Measurements from ENCODE around the gene ODAD2.
"Not testable (repeated sequence)": the region's sequence is repeated elsewhere in the genome, so short reads cannot be mapped to it uniquely, and the experiment has no call there.

Gene ODAD2

GRCh38 chr10:27982875-27983543 is 15.9 kb downstream of the ODAD2 start:
- Histone ChIP-seq H3K4me3 (replicated peaks; ENCODE audit: insufficient read depth, low read length) (no peak overlapping the region), H3K27ac (replicated peaks) (no peak overlapping the region), H3K27me3 (ENCODE audit: insufficient read depth, poor library complexity, severe bottlenecking) (no peaks in the 10 kb centered on the region)
- TF ChIP-seq REST (IDR thresholded peaks at IDR 0.05; ENCODE audit: insufficient replicate concordance, low read depth) (no peak), CTCF (IDR thresholded peaks at IDR 0.05; ENCODE audit: insufficient read depth, low read length) (no peak), POLR2AphosphoS5 (IDR thresholded peaks at IDR 0.05; ENCODE audit: low read depth) (no peak), GABPA (IDR thresholded peaks at IDR 0.05; ENCODE audit: low read depth) (no peak), SPI1 (IDR thresholded peaks at IDR 0.05; ENCODE audit: borderline replicate concordance, low read depth) (no peak)
- no peak for DNase-seq (ENCODE audit: low read depth in 1 of 2, low spot score in 1 of 2)

GRCh38 chr10:27981744-27982143 is 17.1 kb downstream of the ODAD2 start:
- Histone ChIP-seq H3K27ac (replicated peaks) (no peak overlapping the region), H3K27me3 (ENCODE audit: insufficient read depth, poor library complexity, severe bottlenecking) (no peaks in the 10 kb centered on the region), H3K4me3 (replicated peaks; ENCODE audit: insufficient read depth, low read length) (no peak overlapping the region)
- TF ChIP-seq SPI1 (IDR thresholded peaks at IDR 0.05; ENCODE audit: borderline replicate concordance, low read depth) (no peak), GABPA (IDR thresholded peaks at IDR 0.05; ENCODE audit: low read depth) (no peak), POLR2AphosphoS5 (IDR thresholded peaks at IDR 0.05; ENCODE audit: low read depth) (no peak)
- DNase-seq (ENCODE audit: low read depth in 1 of 2, low spot score in 1 of 2) = no peak

GRCh38 chr10:27970795-27971194 is 28.1 kb downstream of the ODAD2 start:
- H3K27ac ChIP-seq (replicated peaks); DNase-seq (ENCODE audit: low read depth in 1 of 2, low spot score in 1 of 2); H3K27me3 ChIP-seq (ENCODE audit: insufficient read depth, poor library complexity, severe bottlenecking); H3K4me3 ChIP-seq (replicated peaks; ENCODE audit: insufficient read depth, low read length): not testable (repeated sequence)

GRCh38 chr10:27969931-27970330 is 28.9 kb downstream of the ODAD2 start:
- H3K4me3 ChIP-seq (replicated peaks; ENCODE audit: insufficient read depth, low read length); H3K27ac ChIP-seq (replicated peaks); H3K27me3 ChIP-seq (ENCODE audit: insufficient read depth, poor library complexity, severe bottlenecking); DNase-seq (ENCODE audit: low read depth in 1 of 2, low spot score in 1 of 2): not testable (repeated sequence)

- no peaks in the 10 kb centered on the region for H3K27me3 ChIP-seq (ENCODE audit: insufficient read depth, poor library complexity, severe bottlenecking)
- DNase-seq (ENCODE audit: low read depth in 1 of 2, low spot score in 1 of 2) = no peak
- TF ChIP-seq CTCF (IDR thresholded peaks at IDR 0.05; ENCODE audit: insufficient read depth, low read length) (no peak), GABPA (IDR thresholded peaks at IDR 0.05; ENCODE audit: low read depth) (no peak), SPI1 (IDR thresholded peaks at IDR 0.05; ENCODE audit: borderline replicate concordance, low read depth) (no peak), POLR2AphosphoS5 (IDR thresholded peaks at IDR 0.05; ENCODE audit: low read depth) (no peak), REST (IDR thresholded peaks at IDR 0.05; ENCODE audit: insufficient replicate concordance, low read depth) (no peak)
- no peak overlapping the region for H3K27ac ChIP-seq (replicated peaks)
- no peak overlapping the region for H3K4me3 ChIP-seq (replicated peaks; ENCODE audit: insufficient read depth, low read length)
Observed at GRCh38 chr10:27959093-27959715, 39.7 kb downstream of the ODAD2 start.

- DNase-seq (ENCODE audit: low read depth in 1 of 2, low spot score in 1 of 2); H3K4me3 ChIP-seq (replicated peaks; ENCODE audit: insufficient read depth, low read length); H3K27ac ChIP-seq (replicated peaks); H3K27me3 ChIP-seq (ENCODE audit: insufficient read depth, poor library complexity, severe bottlenecking): not testable (repeated sequence)
Observed at GRCh38 chr10:27958383-27958782, 40.5 kb downstream of the ODAD2 start.
